A549 (cell line): ENCODE results near the gene NKAIN2. TPM values are rescaled to one million over a fixed set of nuclear protein-coding genes. Genes with fewer than 3 reads are reported as not detected.

Experiments used
- ATAC-seq, 2 experiments: fragments of 200-7000 bp in 1 of 2; fragments of >200 bp in 1 of 2; cut with Nextera tagmentation in 1 of 2; cut with Tn5 transposase in 1 of 2; 3 replicates each; pipeline versions ENCODE4 v1.8.0 to v1.9.1; 2018 to 2020; ENCODE audit warnings: mild to moderate bottlenecking in 1 of 2, moderate library complexity in 1 of 2
- CTCF ChIA-PET: fragments of 300-600 bp; sonication (Branson Sonifier 250); formaldehyde crosslinking; extraction: SDS; loops from one replicate; lab custom pipeline; 2021; ENCODE audit warnings: antibody characterized with exemption, inconsistent platforms; lab: Yijun Ruan, JAX
- POLR2A ChIA-PET: fragments of 350-600 bp; formaldehyde crosslinking; extraction: SDS; loops from one replicate; lab custom pipeline; 2021; ENCODE audit warnings: antibody characterized with exemption, inconsistent platforms; lab: Yijun Ruan, JAX
- DNase-seq, 2 experiments: peaks; one replicate each; pipeline versions ENCODE4 v3.0.0 to v3.0.0-alpha.2; 2011 to 2016; ENCODE audit warnings: low read depth in 1 of 2, low spot score in 1 of 2
- FAIRE-seq: peaks from 2 replicates; lab custom pipeline; 2011; peaks lifted over from hg19 to GRCh38; lab: Jason Lieb, UNC
- H3K27ac ChIP-seq, 2 experiments: fragments of >200 bp; sonication (Bioruptor Twin); formaldehyde crosslinking; 3 replicates each; pipeline ENCODE4 v1.5.1; 2016 to 2017
- H3K4me1 ChIP-seq: fragments of >200 bp; sonication (Bioruptor Twin); formaldehyde crosslinking; 3 replicates; pipeline ENCODE4 v1.6.1; 2016
- H3K4me2 ChIP-seq: fragments of >200 bp; sonication (Bioruptor Twin); formaldehyde crosslinking; 3 replicates; pipeline ENCODE4 v1.6.1; 2016
- H3K4me3 ChIP-seq: fragments of >200 bp; sonication (Bioruptor Twin); formaldehyde crosslinking; 3 replicates; pipeline ENCODE4 v1.5.1; 2016
- H3K9me3 ChIP-seq: fragments of >200 bp; sonication (Bioruptor Twin); formaldehyde crosslinking; 3 replicates; pipeline ENCODE4 v1.6.1; 2016
- ATOH8 ChIP-seq: fragments of 250-450 bp; sonication (Bioruptor Pico); IDR thresholded peaks from 2 replicates; pipeline ENCODE4 v1.5.0; 2020; ENCODE audit warnings: low read depth, mild to moderate bottlenecking, moderate library complexity
- CHD2 ChIP-seq: fragments of 150-350 bp; IDR thresholded peaks from 2 replicates; pipeline ENCODE4 v1.6.1; 2014; ENCODE audit warnings: low read length; ENCODE audit not compliant: partially characterized antibody
- EHF ChIP-seq: fragments of 250-450 bp; sonication (Bioruptor Pico); IDR thresholded peaks from 2 replicates; pipeline ENCODE4 v1.5.0; 2020; ENCODE audit warnings: mild to moderate bottlenecking
- FOSB ChIP-seq: fragments of 250-450 bp; sonication (Bioruptor Pico); IDR thresholded peaks from 2 replicates; pipeline ENCODE4 v1.5.0; 2020; ENCODE audit warnings: mild to moderate bottlenecking, moderate library complexity
- FOXS1 ChIP-seq: fragments of 250-450 bp; sonication (Bioruptor Pico); IDR thresholded peaks from 2 replicates; pipeline ENCODE4 v1.5.0; 2020; ENCODE audit warnings: mild to moderate bottlenecking, moderate library complexity
- GATA3 ChIP-seq: IDR thresholded peaks from 2 replicates; pipeline ENCODE4 v1.6.1; 2012; ENCODE audit warnings: borderline replicate concordance
- HOXB13 ChIP-seq: fragments of 250-450 bp; sonication (Bioruptor Pico); IDR thresholded peaks from 2 replicates; pipeline ENCODE4 v1.5.0; 2020; ENCODE audit warnings: low read depth, mild to moderate bottlenecking, moderate library complexity
- HOXB5 ChIP-seq: fragments of 250-450 bp; sonication (Bioruptor Pico); IDR thresholded peaks from 2 replicates; pipeline ENCODE4 v1.5.0; 2020; ENCODE audit warnings: mild to moderate bottlenecking, moderate library complexity
- MAZ ChIP-seq: fragments of 150-350 bp; IDR thresholded peaks from 2 replicates; pipeline ENCODE4 v1.6.1; 2014; ENCODE audit warnings: antibody characterized with exemption, low read depth, low read length, borderline replicate concordance
- NFE2L2 ChIP-seq: fragments of 150-350 bp; conservative IDR thresholded peaks from 2 replicates; pipeline ENCODE4 v1.6.1; 2014; ENCODE audit warnings: low read length
- NPAS2 ChIP-seq: fragments of 250-450 bp; sonication (Bioruptor Pico); IDR thresholded peaks from 2 replicates; pipeline ENCODE4 v1.8.0; 2022; ENCODE audit warnings: mild to moderate bottlenecking, moderate library complexity, borderline replicate concordance
- PHF8 ChIP-seq: fragments of 200-600 bp; sonication (generic); IDR thresholded peaks from 2 replicates; pipeline ENCODE4 v1.6.1; 2016; ENCODE audit warnings: low read depth, mild to moderate bottlenecking, antibody characterized with exemption, moderate library complexity, borderline replicate concordance
- POLR2AphosphoS2 ChIP-seq: conservative IDR thresholded peaks from 2 replicates; pipeline ENCODE4 v1.6.1; 2012; ENCODE audit warnings: low read length, improper control_type of control experiment, inconsistent platforms
- RNF2 ChIP-seq: fragments of 200-600 bp; sonication (generic); IDR thresholded peaks from 2 replicates; pipeline ENCODE4 v1.6.1; 2016; ENCODE audit warnings: low read depth, mild to moderate bottlenecking, antibody characterized with exemption, moderate library complexity, borderline replicate concordance
- TFCP2L1 ChIP-seq: fragments of 250-450 bp; sonication (Bioruptor Pico); IDR thresholded peaks from 2 replicates; pipeline ENCODE4 v1.5.0; 2021; ENCODE audit warnings: mild to moderate bottlenecking
- TP53 ChIP-seq: fragments of 250-450 bp; sonication (Bioruptor Pico); IDR thresholded peaks from 2 replicates; pipeline ENCODE4 v1.5.0; 2021; ENCODE audit warnings: mild to moderate bottlenecking, moderate library complexity
- ZC3H11A ChIP-seq: fragments of 450-650 bp; IDR thresholded peaks from 2 replicates; pipeline ENCODE4 v1.6.1; 2014; ENCODE audit warnings: antibody characterized with exemption, mild to moderate bottlenecking
- ZFP36 ChIP-seq: fragments of 450-650 bp; IDR thresholded peaks from 2 replicates; pipeline ENCODE4 v1.6.1; 2014; ENCODE audit warnings: borderline replicate concordance; ENCODE audit not compliant: partially characterized antibody
- WGBS: methylation state at CpG from one replicate; pipeline ENCODE4 v1.1.6; 2017; ENCODE audit errors: missing lambda C conversion rate; 5-methylcytosine and 5-hydroxymethylcytosine counted together
- polyA plus RNA-seq, 4 experiments: library from polyadenylated mRNA; depleted of rRNA in 3 of 4; stranded (reverse); fragments of >200 nt; fragmentation: RNase III in 1 of 4; extraction: RNeasy Plus Mini Kit Qiagen cat#74134 plus additional on column Dnase treatment in 1 of 4; gene quantifications; 2 replicates in 3 of 4; 3 replicates in 1 of 4; pipeline ENCODE4 v1.2.3, GENCODE V29; 2011 to 2017
- TF ChIP-seq, protein P1 (sequence below): IDR thresholded peaks from 2 replicates; pipeline ENCODE4 v1.6.1; 2012; ENCODE audit warnings: low read depth, borderline replicate concordance
- TF ChIP-seq, protein P2 (sequence below): IDR thresholded peaks from 2 replicates; pipeline ENCODE4 v1.6.1; 2012
- TF ChIP-seq, protein P3 (sequence below): fragments of 250-450 bp; sonication (Bioruptor Pico); IDR thresholded peaks from 2 replicates; pipeline ENCODE4 v1.5.0; 2021; ENCODE audit warnings: mild to moderate bottlenecking, moderate library complexity, borderline replicate concordance

NKAIN2 gene
- polyA plus RNA-seq, 2 of the 4 experiments (the other 2 are of a cell fraction) = not detected

GRCh38 chr6:123897965-123898364 is 94.3 kb downstream of the NKAIN2 start:
- DNase-seq = no peak
- no peak overlapping the region for H3K4me2 ChIP-seq
- H3K9me3 ChIP-seq = no peaks in the 10 kb centered on the region
- POLR2A ChIA-PET = no interaction called here
- no peak overlapping the region for H3K4me3 ChIP-seq
- CTCF ChIA-PET = no interaction called here
- ATAC-seq = no peak
- H3K4me1 ChIP-seq = no peaks in the 10 kb centered on the region
- WGBS = 21% methylated on average over 2 of the region's 2 CpGs
- TF ChIP-seq FOXS1 (CRISPR knock-in tag) (no peak), POLR2AphosphoS2 (no peak), TP53 (CRISPR knock-in tag) (no peak), MAZ (no peak), ZC3H11A (no peak), ATOH8 (CRISPR knock-in tag) (no peak), EHF (CRISPR knock-in tag) (no peak), NPAS2 (no peak), PHF8 (no peak)
- TF ChIP-seq, protein P1, sequence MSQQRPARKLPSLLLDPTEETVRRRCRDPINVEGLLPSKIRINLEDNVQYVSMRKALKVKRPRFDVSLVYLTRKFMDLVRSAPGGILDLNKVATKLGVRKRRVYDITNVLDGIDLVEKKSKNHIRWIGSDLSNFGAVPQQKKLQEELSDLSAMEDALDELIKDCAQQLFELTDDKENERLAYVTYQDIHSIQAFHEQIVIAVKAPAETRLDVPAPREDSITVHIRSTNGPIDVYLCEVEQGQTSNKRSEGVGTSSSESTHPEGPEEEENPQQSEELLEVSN = no peak
- TF ChIP-seq, protein P2, sequence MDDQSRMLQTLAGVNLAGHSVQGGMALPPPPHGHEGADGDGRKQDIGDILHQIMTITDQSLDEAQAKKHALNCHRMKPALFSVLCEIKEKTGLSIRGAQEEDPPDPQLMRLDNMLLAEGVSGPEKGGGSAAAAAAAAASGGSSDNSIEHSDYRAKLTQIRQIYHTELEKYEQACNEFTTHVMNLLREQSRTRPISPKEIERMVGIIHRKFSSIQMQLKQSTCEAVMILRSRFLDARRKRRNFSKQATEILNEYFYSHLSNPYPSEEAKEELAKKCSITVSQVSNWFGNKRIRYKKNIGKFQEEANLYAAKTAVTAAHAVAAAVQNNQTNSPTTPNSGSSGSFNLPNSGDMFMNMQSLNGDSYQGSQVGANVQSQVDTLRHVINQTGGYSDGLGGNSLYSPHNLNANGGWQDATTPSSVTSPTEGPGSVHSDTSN = no peak
- TF ChIP-seq, protein P3, sequence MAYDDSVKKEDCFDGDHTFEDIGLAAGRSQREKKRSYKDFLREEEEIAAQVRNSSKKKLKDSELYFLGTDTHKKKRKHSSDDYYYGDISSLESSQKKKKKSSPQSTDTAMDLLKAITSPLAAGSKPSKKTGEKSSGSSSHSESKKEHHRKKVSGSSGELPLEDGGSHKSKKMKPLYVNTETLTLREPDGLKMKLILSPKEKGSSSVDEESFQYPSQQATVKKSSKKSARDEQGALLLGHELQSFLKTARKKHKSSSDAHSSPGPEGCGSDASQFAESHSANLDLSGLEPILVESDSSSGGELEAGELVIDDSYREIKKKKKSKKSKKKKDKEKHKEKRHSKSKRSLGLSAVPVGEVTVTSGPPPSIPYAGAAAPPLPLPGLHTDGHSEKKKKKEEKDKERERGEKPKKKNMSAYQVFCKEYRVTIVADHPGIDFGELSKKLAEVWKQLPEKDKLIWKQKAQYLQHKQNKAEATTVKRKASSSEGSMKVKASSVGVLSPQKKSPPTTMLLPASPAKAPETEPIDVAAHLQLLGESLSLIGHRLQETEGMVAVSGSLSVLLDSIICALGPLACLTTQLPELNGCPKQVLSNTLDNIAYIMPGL (CRISPR knock-in tag) = no peak
- no peak for FAIRE-seq
- H3K27ac ChIP-seq = no peak overlapping the region

DNA sequence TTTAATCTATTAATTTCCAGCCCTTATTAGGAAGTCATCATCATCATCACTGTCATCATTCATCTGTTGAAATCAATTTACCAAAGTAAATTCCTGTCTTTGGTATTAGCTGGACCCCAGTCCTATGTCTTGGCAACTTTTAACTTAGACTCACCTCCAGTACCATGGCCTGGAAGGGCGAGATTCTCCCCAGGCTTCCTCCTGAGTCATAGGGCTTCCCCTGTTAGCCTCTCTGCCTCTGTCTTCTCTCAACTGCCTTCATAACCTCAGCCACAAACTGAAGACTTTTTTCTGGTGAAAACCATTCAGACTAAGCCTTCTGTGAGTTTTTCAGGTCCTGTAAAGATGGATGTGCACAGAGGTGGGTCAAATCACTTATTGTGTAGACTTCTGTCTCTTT is 95.0 kb downstream of the NKAIN2 start:
- no peak overlapping the region for H3K4me3 ChIP-seq
- 0% methylated on average over 1 of the region's 1 CpG for WGBS
- no peak overlapping the region for H3K4me2 ChIP-seq
- no peak overlapping the region for H3K27ac ChIP-seq
- ATAC-seq (no peak), FAIRE-seq (no peak), DNase-seq (no peak)
- POLR2A ChIA-PET = no interaction called here
- H3K9me3 ChIP-seq = no peaks in the 10 kb centered on the region
- no peaks in the 10 kb centered on the region for H3K4me1 ChIP-seq
- TF ChIP-seq HOXB5 (CRISPR knock-in tag) (no peak), CHD2 (no peak), NFE2L2 (no peak), GATA3 (no peak), ATOH8 (CRISPR knock-in tag) (no peak), MAZ (no peak), TFCP2L1 (CRISPR knock-in tag) (no peak), RNF2 (no peak), FOSB (CRISPR knock-in tag) (no peak), HOXB13 (CRISPR knock-in tag) (no peak), ZFP36 (no peak)
- CTCF ChIA-PET = no interaction called here
